MCF 10A (cell line): Measurements from ENCODE around the gene TTLL9. TPM values are rescaled to one million over a fixed set of nuclear protein-coding genes. Genes with fewer than 3 reads are reported as not detected.

Experiments used
- BruUV-seq: library from RNA; stranded (reverse); fragments of 400-500 nt; replicated peaks from 2 replicates; lab custom pipeline; 2021; lab: Mats Ljungman, UMichigan
- CTCF ChIA-PET: fragments of 300-600 bp; sonication (Branson Sonifier 250); formaldehyde crosslinking; extraction: SDS; loops from one replicate; lab custom pipeline; 2021; ENCODE audit warnings: antibody characterized with exemption, inconsistent platforms; lab: Yijun Ruan, JAX
- POLR2A ChIA-PET: fragments of 300-600, 350-650 bp; sonication (Branson Sonifier 250); formaldehyde crosslinking; extraction: SDS; loops from one replicate; lab custom pipeline; 2020; ENCODE audit warnings: antibody characterized with exemption, inconsistent platforms; lab: Yijun Ruan, JAX
- DNase-seq: peaks from one replicate; pipeline ENCODE4 v3.0.0-alpha.2; 2018; ENCODE audit not compliant: unreplicated experiment
- H3K27ac Mint-ChIP-seq: one replicate; pipeline ENCODE4 v1.8.0; 2022; ENCODE audit warnings: mild to moderate bottlenecking, low read depth, mixed read lengths; ENCODE audit not compliant: unreplicated experiment
- H3K27me3 Mint-ChIP-seq: one replicate; pipeline ENCODE4 v1.8.0; 2022; ENCODE audit warnings: mixed read lengths; ENCODE audit not compliant: insufficient read depth, unreplicated experiment
- H3K36me3 Mint-ChIP-seq: one replicate; pipeline ENCODE4 v1.8.0; 2022; ENCODE audit warnings: mild to moderate bottlenecking, moderate library complexity, mixed read lengths; ENCODE audit not compliant: insufficient read depth, unreplicated experiment
- H3K4me1 Mint-ChIP-seq: one replicate; pipeline ENCODE4 v1.8.0; 2022; ENCODE audit warnings: mixed read lengths; ENCODE audit not compliant: insufficient read depth, unreplicated experiment
- H3K4me3 Mint-ChIP-seq: one replicate; pipeline ENCODE4 v1.8.0; 2022; ENCODE audit warnings: mild to moderate bottlenecking, moderate library complexity, mixed read lengths; ENCODE audit not compliant: unreplicated experiment
- H3K9me3 Mint-ChIP-seq: one replicate; pipeline ENCODE4 v1.8.0; 2022; ENCODE audit warnings: mixed read lengths; ENCODE audit not compliant: unreplicated experiment
- intact Hi-C: fragments of 100-400 bp; cut with micrococcal nuclease; formaldehyde crosslinking; loops from 2 replicates; pipeline ENCODE4 v1.14.1; 2022
- total RNA-seq: library from RNA; stranded (reverse); gene quantifications from 2 replicates; pipeline ENCODE4 v1.2.3, GENCODE V29; 2022
- TF ChIP-seq, protein P1 (sequence below): fragments of 200-600 bp; IDR thresholded peaks from one replicate; pipeline ENCODE4 v1.8.0; 2022; ENCODE audit warnings: antibody characterized with exemption, mild to moderate bottlenecking; ENCODE audit not compliant: unreplicated experiment

The TTLL9 gene
- total RNA-seq, 1 experiment from 2014 or later: 0.19 TPM

DNA sequence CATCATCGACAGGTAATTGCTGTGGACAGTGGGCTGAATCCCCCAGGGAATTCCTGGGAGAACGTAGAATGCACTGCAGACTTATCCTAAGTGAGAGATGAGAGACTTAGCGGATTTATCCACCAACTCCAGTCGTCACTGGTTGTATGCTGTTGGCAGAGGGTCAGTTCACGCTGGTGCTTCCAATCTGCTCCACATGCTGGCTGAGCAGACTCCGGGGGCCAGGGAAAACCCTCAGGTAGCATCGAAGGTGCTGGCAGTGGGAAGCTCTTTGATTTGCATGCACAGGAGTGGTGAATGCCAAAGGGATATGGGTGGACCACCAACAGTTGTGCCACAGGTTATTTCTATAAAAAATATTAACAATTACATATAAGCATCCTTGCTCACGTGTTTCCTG lies 20.2 kb downstream of the TTLL9 start:
- intact Hi-C loops: no loop called here
- peaks cover 66% of the 10 kb centered on the region for H3K27me3 Mint-ChIP-seq
- H3K27ac Mint-ChIP-seq: no peak overlapping the region
- DNase-seq: no peak
- H3K9me3 Mint-ChIP-seq: no peaks in the 10 kb centered on the region
- CTCF ChIA-PET: interaction anchor here (0.6 to 1.8 kb wide), 3 partner anchors 44 to 1384 kb away, joined by 3 to 7 read pairs (median 3); partner anchors contain the start of gene PDRG1
- H3K4me3 Mint-ChIP-seq: no peak overlapping the region
- TF ChIP-seq, protein P1, sequence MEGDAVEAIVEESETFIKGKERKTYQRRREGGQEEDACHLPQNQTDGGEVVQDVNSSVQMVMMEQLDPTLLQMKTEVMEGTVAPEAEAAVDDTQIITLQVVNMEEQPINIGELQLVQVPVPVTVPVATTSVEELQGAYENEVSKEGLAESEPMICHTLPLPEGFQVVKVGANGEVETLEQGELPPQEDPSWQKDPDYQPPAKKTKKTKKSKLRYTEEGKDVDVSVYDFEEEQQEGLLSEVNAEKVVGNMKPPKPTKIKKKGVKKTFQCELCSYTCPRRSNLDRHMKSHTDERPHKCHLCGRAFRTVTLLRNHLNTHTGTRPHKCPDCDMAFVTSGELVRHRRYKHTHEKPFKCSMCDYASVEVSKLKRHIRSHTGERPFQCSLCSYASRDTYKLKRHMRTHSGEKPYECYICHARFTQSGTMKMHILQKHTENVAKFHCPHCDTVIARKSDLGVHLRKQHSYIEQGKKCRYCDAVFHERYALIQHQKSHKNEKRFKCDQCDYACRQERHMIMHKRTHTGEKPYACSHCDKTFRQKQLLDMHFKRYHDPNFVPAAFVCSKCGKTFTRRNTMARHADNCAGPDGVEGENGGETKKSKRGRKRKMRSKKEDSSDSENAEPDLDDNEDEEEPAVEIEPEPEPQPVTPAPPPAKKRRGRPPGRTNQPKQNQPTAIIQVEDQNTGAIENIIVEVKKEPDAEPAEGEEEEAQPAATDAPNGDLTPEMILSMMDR: no peak
- POLR2A ChIA-PET: no interaction called here
- BruUV-seq: no TSS peak
- H3K36me3 Mint-ChIP-seq: no peaks in the 10 kb centered on the region
- H3K4me1 Mint-ChIP-seq: peaks cover 5% of the 10 kb centered on the region

DNA sequence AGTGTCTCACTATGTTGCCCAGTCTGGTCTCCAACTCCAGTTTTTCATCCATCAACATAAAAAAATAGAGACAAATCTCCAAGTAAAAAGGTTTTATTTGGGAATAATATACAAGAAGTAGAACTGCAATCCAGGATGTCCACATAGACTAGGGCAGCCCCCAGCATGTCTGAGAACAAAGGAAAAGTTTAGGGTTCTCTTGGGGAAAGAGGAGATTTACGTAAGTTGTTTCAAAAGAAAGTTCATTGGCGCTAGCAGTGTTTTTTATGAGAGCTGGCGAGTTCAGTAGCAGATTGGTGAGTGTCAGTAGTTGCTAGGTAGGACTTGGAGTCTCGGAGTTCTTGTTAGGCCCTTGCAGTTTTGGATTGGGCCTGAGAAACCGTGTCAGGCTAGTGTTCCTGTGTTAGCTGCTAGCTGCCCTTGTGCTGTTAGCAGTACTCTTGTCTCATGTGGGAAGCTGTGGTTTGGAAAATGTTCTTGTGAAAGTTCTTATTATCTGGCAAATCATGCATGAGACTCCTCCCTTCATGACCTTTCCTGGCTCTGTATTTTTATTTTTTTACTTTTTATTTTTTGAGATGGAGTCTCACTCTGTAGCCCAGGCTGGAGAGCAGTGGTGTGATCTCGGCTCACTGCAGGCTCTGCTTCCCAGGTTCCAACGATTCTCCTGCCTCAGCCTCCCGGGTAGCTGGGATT lies 24.7 kb downstream of the TTLL9 start:
- peaks cover 29% of the 10 kb centered on the region for H3K27me3 Mint-ChIP-seq
- no peaks in the 10 kb centered on the region for H3K9me3 Mint-ChIP-seq
- ChIA-PET CTCF (interaction anchor here (0.5 to 2.0 kb wide), 5 partner anchors 23 to 137 kb away, joined by 3 to 5 read pairs (median 3); no protein-coding TSS in a partner anchor), POLR2A (interaction anchor here (0.6 to 1.2 kb wide), 4 partner anchors 12 to 286 kb away, joined by 3 to 4 read pairs (median 3); no protein-coding TSS in a partner anchor)
- H3K4me3 Mint-ChIP-seq: no peak overlapping the region
- BruUV-seq: no TSS peak
- TF ChIP-seq, protein P1: no peak
- peak; percentile 43 for DNase-seq
- H3K27ac Mint-ChIP-seq: no peak overlapping the region
- intact Hi-C loops: no loop called here
- no peaks in the 10 kb centered on the region for H3K36me3 Mint-ChIP-seq
- H3K4me1 Mint-ChIP-seq: peaks cover 5% of the 10 kb centered on the region

DNA sequence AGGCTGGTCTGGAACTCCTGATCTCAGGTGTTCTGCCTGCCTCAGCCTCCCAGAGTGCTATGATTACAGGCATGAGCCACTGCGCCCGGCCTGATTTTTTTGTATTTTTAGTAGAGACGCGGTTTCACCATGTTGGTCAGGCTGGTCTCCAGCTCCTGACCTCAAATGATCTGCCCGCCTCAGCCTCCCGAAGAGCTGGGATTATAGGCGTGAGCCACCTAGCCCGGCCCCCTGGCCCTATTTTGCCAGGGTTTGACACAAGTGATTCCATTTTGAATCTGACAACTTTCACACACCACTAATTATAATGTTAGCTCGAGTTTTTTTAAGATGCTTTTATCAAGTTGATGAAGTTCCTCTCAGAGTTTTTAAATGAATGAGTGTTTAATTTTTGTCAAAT lies 25.6 kb downstream of the TTLL9 start:
- BruUV-seq: no TSS peak
- intact Hi-C loops: no loop called here
- Mint-ChIP-seq H3K36me3 (no peaks in the 10 kb centered on the region), H3K27ac (no peak overlapping the region), H3K27me3 (peaks cover 23% of the 10 kb centered on the region), H3K4me1 (peaks cover 5% of the 10 kb centered on the region), H3K4me3 (no peak overlapping the region), H3K9me3 (no peaks in the 10 kb centered on the region)
- CTCF ChIA-PET: interaction anchor here (0.5 to 1.1 kb wide), 5 partner anchors 10 to 282 kb away, joined by 3 to 6 read pairs (median 4); partner anchors contain the start of gene PDRG1
- DNase-seq: no peak
- POLR2A ChIA-PET: interaction anchor here (1.0 kb wide), 1 partner anchor 57 kb away, joined by 3 read pairs; no protein-coding TSS in a partner anchor
- TF ChIP-seq, protein P1: no peak

DNA sequence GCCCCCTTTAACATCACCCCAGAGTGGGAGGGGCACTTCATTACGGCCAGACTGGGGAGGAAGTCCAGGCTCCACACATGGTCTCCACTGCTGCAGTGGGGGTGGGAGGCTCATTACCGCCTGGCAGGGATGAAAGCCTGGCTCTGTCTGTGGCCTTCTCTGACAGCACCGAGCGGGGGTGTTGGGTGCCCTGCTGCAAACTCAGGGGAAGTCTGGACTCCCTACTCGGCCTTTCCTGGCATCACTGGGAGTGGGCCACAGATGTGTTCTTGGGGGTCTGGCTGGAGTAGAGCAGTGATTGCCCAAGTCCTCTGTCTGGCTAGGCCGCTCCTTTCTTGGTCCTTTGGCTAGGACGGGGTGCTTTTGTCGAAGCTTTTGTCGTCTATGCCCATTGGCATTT lies 27.1 kb downstream of the TTLL9 start:
- no peaks in the 10 kb centered on the region for H3K36me3 Mint-ChIP-seq
- TF ChIP-seq, protein P1: no peak
- ChIA-PET CTCF (interaction anchor here (0.7 to 1.1 kb wide), 3 partner anchors 44 to 52 kb away, joined by 3 read pairs; no protein-coding TSS in a partner anchor), POLR2A (no interaction called here)
- no peaks in the 10 kb centered on the region for H3K9me3 Mint-ChIP-seq
- no peak overlapping the region for H3K4me3 Mint-ChIP-seq
- no peak for DNase-seq
- peaks cover 5% of the 10 kb centered on the region for H3K4me1 Mint-ChIP-seq
- intact Hi-C loops: no loop called here
- H3K27ac Mint-ChIP-seq: no peak overlapping the region
- peaks cover 17% of the 10 kb centered on the region for H3K27me3 Mint-ChIP-seq
- BruUV-seq: no TSS peak
